Activated T-helper 17 cell treated with anti-CD3 and anti-CD28 coated beads, Interleukin-2, amount 50 U/mL, for 72 hours (primary cell): Measurements from ENCODE around the gene KCTD16. TPM values are rescaled to one million over a fixed set of nuclear protein-coding genes. Genes with fewer than 3 reads are reported as not detected.

Experiments
- ATAC-seq: fragments of 150-1000 bp; cut with Tn5 transposase; replicated peaks from 2 replicates; pipeline ENCODE4 v1.10.0; 2021; ENCODE audit warnings: mild to moderate bottlenecking, moderate library complexity
- H3K27ac Mint-ChIP-seq: one replicate; pipeline ENCODE4 v1.8.0; 2022; ENCODE audit warnings: mixed read lengths
- H3K27me3 Mint-ChIP-seq: one replicate; pipeline ENCODE4 v1.8.0; 2022; ENCODE audit warnings: mixed read lengths
- H3K36me3 Mint-ChIP-seq: one replicate; pipeline ENCODE4 v1.8.0; 2022; ENCODE audit warnings: low read depth, mild to moderate bottlenecking, mixed read lengths
- H3K4me1 Mint-ChIP-seq: one replicate; pipeline ENCODE4 v1.8.0; 2022; ENCODE audit warnings: mixed read lengths
- H3K4me3 Mint-ChIP-seq: one replicate; pipeline ENCODE4 v1.8.0; 2022; ENCODE audit warnings: mild to moderate bottlenecking, mixed read lengths
- H3K9me3 Mint-ChIP-seq: one replicate; pipeline ENCODE4 v1.8.0; 2022; ENCODE audit warnings: mixed read lengths
- total RNA-seq, 2 donors: library from RNA; stranded (reverse); gene quantifications; one replicate each; pipeline ENCODE4 v1.2.3, GENCODE V29; 2022

Gene KCTD16
- under 1 TPM; 0.11 to 0.40 TPM for total RNA-seq

DNA sequence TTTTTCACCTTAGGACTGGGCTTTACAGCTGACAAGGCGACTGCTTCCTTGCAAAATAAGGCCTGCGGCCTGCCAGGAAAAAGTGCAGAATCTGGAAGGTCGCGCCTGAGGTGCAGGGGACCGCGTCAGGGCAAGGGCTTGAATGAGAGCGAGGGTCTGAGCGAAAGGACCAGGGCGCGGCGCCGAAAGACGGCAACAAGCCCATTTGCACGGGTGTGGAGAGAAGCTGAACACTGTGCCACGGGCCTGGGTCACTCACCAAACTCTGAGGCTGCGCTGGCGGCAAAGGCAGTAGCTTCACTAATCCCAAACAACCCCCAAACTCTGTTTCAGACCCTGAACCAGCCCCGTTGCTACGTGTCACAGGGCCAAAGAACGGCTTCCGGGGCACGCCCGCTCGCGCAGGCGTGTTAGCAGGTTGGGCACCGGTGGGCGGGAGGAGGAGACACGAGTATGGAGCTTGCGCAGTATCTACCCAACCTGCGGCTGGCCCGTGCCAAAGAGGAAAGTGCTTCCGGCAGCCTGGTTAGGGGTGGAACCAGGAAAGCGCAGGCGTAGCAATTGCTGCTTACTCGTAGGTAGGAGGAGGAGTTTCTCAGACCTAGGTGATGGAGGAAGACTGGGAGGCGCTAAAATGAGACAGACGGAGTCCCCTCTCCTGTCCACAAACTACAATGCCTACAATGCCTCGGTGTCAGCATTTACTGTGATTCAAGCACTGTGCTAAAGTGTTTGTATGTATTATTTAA lies at the start of gene KCTD16, which contains the start of gene YIPF5:
Gene KCTD16 (plus strand): TSS at position 598 of the 749 bp plus-strand sequence.
Gene YIPF5 (minus strand): TSS at position 384 of the 749 bp plus-strand sequence. CDS start 704 bp downstream, outside the sequence.
- peak within 1 kb of the TSS; percentile 100 for H3K4me3 Mint-ChIP-seq
- no peaks in the 10 kb centered on the region for H3K27me3 Mint-ChIP-seq
- H3K27ac Mint-ChIP-seq = peak within 1 kb of the TSS; percentile 99
- H3K36me3 Mint-ChIP-seq = peaks cover 51% of the 10 kb centered on the region
- peak; percentile 98 for ATAC-seq
- peaks cover 3% of the 10 kb centered on the region for H3K9me3 Mint-ChIP-seq
- H3K4me1 Mint-ChIP-seq = peaks cover 34% of the 10 kb centered on the region

GRCh38 chr5:144121577-144121976 lies 49.1 kb upstream of the KCTD16 start:
- H3K27ac Mint-ChIP-seq = no peak overlapping the region
- H3K36me3 Mint-ChIP-seq = no peaks in the 10 kb centered on the region
- H3K4me1 Mint-ChIP-seq = no peaks in the 10 kb centered on the region
- ATAC-seq = no peak
- H3K9me3 Mint-ChIP-seq = peaks cover 3% of the 10 kb centered on the region
- H3K4me3 Mint-ChIP-seq = no peak overlapping the region
- peaks cover 11% of the 10 kb centered on the region for H3K27me3 Mint-ChIP-seq

DNA sequence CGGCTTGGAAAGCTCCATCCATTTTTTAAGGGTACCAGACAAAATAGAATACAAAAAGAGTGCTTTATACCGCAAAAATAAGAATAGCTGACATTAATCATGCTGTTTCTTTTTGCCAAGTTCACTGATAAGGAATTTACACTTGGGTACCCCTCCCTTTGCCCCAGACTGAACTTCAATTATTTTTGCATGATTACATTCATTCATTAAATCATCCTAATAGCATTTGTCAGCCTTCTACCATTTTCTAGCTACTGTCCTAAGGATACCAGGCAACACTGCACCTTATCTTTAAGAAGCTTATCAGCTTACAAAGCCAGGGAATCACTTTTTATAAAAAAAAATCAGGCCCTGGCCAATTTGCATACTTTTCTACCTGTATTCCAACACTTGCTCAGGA lies 48.6 kb upstream of the KCTD16 start:
- Mint-ChIP-seq H3K36me3 (no peaks in the 10 kb centered on the region), H3K27me3 (peaks cover 11% of the 10 kb centered on the region), H3K4me3 (no peak overlapping the region), H3K4me1 (no peaks in the 10 kb centered on the region), H3K27ac (no peak overlapping the region), H3K9me3 (peaks cover 3% of the 10 kb centered on the region)
- no peak for ATAC-seq

DNA sequence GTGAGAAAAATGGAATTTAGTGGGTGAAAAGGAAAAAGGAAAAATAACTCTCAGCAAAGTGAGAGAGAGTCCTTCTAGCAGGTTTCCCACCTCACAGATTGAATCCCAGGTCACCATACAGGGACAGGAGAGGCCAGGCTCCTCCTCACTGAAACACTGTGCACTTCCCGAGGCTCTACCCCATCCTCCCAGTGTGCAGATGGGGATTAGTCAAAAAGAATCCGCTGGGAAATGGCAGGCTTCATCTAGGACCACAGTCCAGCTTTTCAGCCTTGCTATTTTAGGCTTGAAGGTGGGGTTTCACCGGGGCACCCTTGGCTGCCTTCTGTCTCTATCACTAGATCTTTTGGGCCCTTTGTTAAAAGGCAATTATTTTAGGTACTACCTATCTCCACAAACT lies 48.0 kb upstream of the KCTD16 start:
- Mint-ChIP-seq H3K27ac (no peak overlapping the region), H3K4me3 (no peak overlapping the region)
- ATAC-seq = no peak

DNA sequence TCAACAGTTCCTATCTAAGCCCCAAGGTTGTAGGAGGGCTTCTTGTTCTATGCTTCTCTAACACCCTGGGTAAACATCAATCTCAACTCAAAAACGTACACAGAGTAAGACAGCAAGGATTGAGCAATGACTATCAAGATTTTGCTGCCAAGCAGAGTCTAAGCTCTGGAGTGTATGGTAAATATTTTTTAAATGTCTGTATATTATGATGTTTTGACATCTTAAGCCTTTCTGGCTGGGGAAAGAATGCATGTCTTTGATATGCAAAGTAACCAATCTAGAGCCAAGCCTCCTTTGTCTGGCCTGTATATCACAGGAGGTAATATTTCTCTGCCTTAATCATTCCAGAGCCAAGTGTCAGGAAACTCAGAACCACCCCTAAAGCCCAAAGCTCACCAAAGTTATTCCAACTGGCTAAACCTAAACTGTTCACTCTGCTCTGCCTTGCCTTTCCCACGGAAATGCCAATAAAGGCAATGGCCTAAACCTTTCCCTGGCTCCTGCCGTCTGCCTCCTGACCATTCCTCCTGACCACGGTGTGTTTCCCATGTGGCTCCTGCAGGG lies 45.4 kb upstream of the KCTD16 start:
- ATAC-seq = no peak
- Mint-ChIP-seq H3K4me3 (no peak overlapping the region), H3K9me3 (peaks cover under 1% of the 10 kb centered on the region), H3K27me3 (peaks cover 11% of the 10 kb centered on the region), H3K4me1 (no peaks in the 10 kb centered on the region), H3K36me3 (no peaks in the 10 kb centered on the region), H3K27ac (no peak overlapping the region)

More for the DNA sequence above, 48.0 kb upstream of the KCTD16 start:
- Mint-ChIP-seq H3K4me1 (no peaks in the 10 kb centered on the region), H3K27me3 (peaks cover 11% of the 10 kb centered on the region), H3K36me3 (no peaks in the 10 kb centered on the region), H3K9me3 (peaks cover 3% of the 10 kb centered on the region)

DNA sequence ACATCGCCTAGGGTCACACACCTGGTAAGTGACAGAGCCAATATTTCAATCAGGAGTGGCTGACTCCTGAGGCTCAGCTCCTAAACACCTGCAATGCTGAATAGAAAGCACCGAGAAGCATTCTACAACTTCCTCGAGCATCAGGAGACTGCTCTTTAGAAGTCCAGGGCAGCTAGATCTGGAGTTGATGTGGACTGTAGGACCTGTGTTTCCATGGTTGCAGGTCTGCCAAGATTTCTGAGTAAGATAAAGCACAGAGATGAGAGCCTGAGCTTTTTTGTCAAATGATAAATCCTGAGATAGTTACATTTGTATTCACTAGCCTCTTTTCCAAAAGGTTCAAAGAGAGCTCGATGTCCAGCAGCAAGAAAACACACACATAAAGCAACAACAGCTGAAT lies 44.0 kb upstream of the KCTD16 start:
- H3K4me3 Mint-ChIP-seq = no peak overlapping the region
- H3K27ac Mint-ChIP-seq = no peak overlapping the region
- no peak for ATAC-seq
- no peaks in the 10 kb centered on the region for H3K36me3 Mint-ChIP-seq
- H3K9me3 Mint-ChIP-seq = no peaks in the 10 kb centered on the region
- no peaks in the 10 kb centered on the region for H3K4me1 Mint-ChIP-seq
- H3K27me3 Mint-ChIP-seq = peaks cover 11% of the 10 kb centered on the region

DNA sequence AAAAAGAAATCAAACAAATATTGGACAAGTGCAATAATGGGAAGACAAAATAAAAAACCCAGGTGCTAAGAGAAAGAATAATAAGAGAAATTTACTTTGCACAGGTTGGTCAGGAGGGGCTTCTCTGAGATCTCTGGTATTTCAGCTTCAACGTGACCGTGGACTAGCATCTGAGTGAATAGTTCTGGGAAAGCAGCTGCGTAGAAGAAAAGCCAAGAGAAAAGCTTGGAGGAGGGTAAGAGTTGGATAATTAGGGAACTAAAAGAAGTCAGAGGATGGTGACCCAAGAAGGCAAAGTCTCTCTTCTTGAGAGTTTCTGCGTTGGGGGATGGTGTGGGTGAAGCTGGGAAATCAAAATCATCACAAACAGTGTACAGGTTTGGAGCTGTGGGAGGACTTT lies 41.8 kb upstream of the KCTD16 start:
- no peak for ATAC-seq
- Mint-ChIP-seq H3K27me3 (peaks cover 11% of the 10 kb centered on the region), H3K9me3 (no peaks in the 10 kb centered on the region), H3K27ac (no peak overlapping the region), H3K36me3 (no peaks in the 10 kb centered on the region), H3K4me3 (no peak overlapping the region), H3K4me1 (no peaks in the 10 kb centered on the region)

- Mint-ChIP-seq H3K27ac (no peak overlapping the region), H3K9me3 (no peaks in the 10 kb centered on the region), H3K27me3 (peaks cover 4% of the 10 kb centered on the region), H3K4me3 (no peak overlapping the region), H3K4me1 (no peaks in the 10 kb centered on the region), H3K36me3 (no peaks in the 10 kb centered on the region)
- no peak for ATAC-seq
Observed at GRCh38 chr5:144130306-144130705, 40.4 kb upstream of the KCTD16 start.

DNA sequence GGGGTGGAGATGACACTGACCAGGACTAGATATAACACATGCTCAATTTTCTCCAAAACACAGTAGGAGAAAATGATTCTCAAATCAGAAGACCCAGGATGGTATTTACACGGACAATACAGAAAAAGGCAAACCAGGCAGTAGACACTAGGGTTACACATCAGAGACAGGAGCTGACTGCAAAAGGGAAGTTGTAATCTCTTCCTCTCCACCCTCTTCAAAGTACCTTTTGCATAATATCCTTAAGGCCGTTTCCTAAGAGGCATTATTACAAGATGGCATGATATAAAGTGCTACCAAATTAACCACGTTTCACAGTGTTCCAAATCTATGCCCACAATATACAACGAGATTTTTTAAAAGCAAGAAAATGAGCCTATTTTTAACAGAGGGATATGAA lies 39.4 kb upstream of the KCTD16 start:
- no peak for ATAC-seq
- Mint-ChIP-seq H3K4me1 (no peaks in the 10 kb centered on the region), H3K27me3 (no peaks in the 10 kb centered on the region), H3K27ac (no peak overlapping the region), H3K36me3 (no peaks in the 10 kb centered on the region), H3K9me3 (no peaks in the 10 kb centered on the region), H3K4me3 (no peak overlapping the region)

- Mint-ChIP-seq H3K36me3 (no peaks in the 10 kb centered on the region), H3K4me1 (no peaks in the 10 kb centered on the region), H3K27ac (no peak overlapping the region), H3K27me3 (no peaks in the 10 kb centered on the region), H3K4me3 (no peak overlapping the region), H3K9me3 (no peaks in the 10 kb centered on the region)
- ATAC-seq = no peak
Observed at GRCh38 chr5:144133050-144133633, 37.5 kb upstream of the KCTD16 start.

DNA sequence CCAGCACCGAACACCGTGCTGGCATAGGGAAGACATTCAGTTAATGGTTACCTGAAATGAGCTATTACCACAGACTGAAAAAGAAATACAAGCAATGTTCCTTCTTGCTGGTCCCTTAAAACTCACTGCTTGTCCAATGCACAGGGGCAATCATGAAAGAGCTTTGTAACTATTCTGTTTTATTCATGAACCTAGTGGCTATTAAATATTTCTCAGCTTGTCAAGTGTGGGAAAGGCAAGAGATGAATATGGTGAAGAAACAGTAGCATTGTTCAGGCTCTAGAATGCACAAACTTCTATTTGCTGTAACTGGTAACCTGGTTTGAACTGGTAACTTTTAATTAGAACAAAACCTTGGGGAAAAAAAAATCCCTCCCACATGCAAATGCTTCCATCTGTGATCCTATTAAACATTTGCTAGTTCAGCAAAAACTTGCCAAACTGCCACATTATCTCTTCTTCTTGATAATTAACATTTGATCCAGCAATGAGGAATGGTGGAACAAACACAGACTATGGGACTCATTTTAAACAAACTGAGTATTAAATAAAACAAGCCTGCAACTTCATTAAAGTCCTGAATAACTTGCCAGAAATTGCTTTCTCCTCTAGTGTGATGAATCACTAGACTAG lies 36.4 kb upstream of the KCTD16 start:
- Mint-ChIP-seq H3K4me1 (no peaks in the 10 kb centered on the region), H3K27ac (no peak overlapping the region), H3K36me3 (no peaks in the 10 kb centered on the region), H3K9me3 (no peaks in the 10 kb centered on the region), H3K27me3 (no peaks in the 10 kb centered on the region), H3K4me3 (no peak overlapping the region)
- ATAC-seq = no peak

- Mint-ChIP-seq H3K4me3 (no peak overlapping the region), H3K36me3 (no peaks in the 10 kb centered on the region), H3K27ac (no peak overlapping the region), H3K9me3 (no peaks in the 10 kb centered on the region), H3K27me3 (no peaks in the 10 kb centered on the region), H3K4me1 (no peaks in the 10 kb centered on the region)
- no peak for ATAC-seq
Observed at GRCh38 chr5:144135113-144135762, 35.4 kb upstream of the KCTD16 start.

GRCh38 chr5:144139586-144139985 lies 31.1 kb upstream of the KCTD16 start:
- H3K4me1 Mint-ChIP-seq = no peaks in the 10 kb centered on the region
- no peaks in the 10 kb centered on the region for H3K36me3 Mint-ChIP-seq
- H3K4me3 Mint-ChIP-seq = no peak overlapping the region
- no peak for ATAC-seq
- peaks cover 5% of the 10 kb centered on the region for H3K27me3 Mint-ChIP-seq
- H3K27ac Mint-ChIP-seq = no peak overlapping the region
- H3K9me3 Mint-ChIP-seq = no peaks in the 10 kb centered on the region

GRCh38 chr5:144141585-144141984 lies 29.1 kb upstream of the KCTD16 start:
- no peak for ATAC-seq
- H3K27me3 Mint-ChIP-seq = peaks cover 5% of the 10 kb centered on the region
- H3K36me3 Mint-ChIP-seq = no peaks in the 10 kb centered on the region
- H3K4me1 Mint-ChIP-seq = no peaks in the 10 kb centered on the region
- no peaks in the 10 kb centered on the region for H3K9me3 Mint-ChIP-seq
- H3K27ac Mint-ChIP-seq = no peak overlapping the region
- H3K4me3 Mint-ChIP-seq = no peak overlapping the region
